GM21786 (cell line): ENCODE results near the gene ZFP57.

Experiments used
- ATAC-seq: cut with Tn5 transposase; IDR thresholded peaks from one replicate; pipeline ENCODE4 v1.9.1; 2021; ENCODE audit not compliant: unreplicated experiment

Gene ZFP57

GRCh38 chr6:29680904-29681303 lies at the start of gene ZFP57:
Gene ZFP57, minus strand, starts transcription at chr6:29681152. Its CDS starts 4,149 bp downstream, at chr6:29677003.
- ATAC-seq = no peak

GRCh38 chr6:29730575-29731126 lies 49.7 kb upstream of the ZFP57 start:
- no peak for ATAC-seq

GRCh38 chr6:29729774-29730328 lies 48.9 kb upstream of the ZFP57 start:
- no peak for ATAC-seq

GRCh38 chr6:29728875-29729270 lies 47.9 kb upstream of the ZFP57 start:
- ATAC-seq = no peak

GRCh38 chr6:29728173-29728874 lies 47.4 kb upstream of the ZFP57 start:
- ATAC-seq = no peak

DNA sequence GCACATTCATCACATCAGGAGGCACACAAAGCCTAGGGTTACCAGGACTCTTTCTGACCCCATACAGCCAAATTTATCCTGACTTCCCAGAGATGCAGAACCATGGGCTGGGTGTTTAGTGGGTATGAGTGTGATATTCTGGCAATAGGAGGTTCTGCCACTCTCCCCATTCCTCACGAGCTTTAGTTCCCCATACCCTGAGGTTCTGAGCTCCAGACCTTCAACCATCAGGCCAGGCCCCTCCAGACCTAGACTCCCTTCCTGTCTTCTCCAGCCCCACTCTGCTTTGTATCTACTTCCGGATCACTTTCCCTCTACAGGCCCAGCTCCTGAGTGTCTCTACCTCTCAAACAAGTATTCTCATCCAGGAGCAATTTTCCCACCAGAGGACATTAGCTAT lies 46.7 kb upstream of the ZFP57 start:
- ATAC-seq = no peak

GRCh38 chr6:29726571-29727194 lies 45.7 kb upstream of the ZFP57 start:
- no peak for ATAC-seq

DNA sequence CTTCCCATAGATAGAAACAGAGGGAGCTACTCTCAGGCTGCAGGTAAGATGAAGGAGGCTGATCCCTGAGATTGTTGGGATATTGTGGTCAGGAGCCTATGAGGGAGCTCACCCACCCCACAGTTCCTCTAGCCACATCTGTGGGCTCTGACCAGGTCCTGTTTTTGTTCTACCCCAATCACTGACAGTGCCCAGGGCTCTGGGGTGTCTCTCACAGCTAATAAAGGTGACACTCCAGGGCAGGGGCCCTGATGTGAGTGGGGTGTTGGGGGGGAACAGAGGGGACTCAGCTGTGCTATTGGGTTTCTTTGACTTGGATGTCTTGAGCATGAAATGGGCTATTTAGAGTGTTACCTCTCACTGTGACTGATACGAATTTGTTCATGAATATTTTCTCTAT lies 45.0 kb upstream of the ZFP57 start:
- no peak for ATAC-seq

DNA sequence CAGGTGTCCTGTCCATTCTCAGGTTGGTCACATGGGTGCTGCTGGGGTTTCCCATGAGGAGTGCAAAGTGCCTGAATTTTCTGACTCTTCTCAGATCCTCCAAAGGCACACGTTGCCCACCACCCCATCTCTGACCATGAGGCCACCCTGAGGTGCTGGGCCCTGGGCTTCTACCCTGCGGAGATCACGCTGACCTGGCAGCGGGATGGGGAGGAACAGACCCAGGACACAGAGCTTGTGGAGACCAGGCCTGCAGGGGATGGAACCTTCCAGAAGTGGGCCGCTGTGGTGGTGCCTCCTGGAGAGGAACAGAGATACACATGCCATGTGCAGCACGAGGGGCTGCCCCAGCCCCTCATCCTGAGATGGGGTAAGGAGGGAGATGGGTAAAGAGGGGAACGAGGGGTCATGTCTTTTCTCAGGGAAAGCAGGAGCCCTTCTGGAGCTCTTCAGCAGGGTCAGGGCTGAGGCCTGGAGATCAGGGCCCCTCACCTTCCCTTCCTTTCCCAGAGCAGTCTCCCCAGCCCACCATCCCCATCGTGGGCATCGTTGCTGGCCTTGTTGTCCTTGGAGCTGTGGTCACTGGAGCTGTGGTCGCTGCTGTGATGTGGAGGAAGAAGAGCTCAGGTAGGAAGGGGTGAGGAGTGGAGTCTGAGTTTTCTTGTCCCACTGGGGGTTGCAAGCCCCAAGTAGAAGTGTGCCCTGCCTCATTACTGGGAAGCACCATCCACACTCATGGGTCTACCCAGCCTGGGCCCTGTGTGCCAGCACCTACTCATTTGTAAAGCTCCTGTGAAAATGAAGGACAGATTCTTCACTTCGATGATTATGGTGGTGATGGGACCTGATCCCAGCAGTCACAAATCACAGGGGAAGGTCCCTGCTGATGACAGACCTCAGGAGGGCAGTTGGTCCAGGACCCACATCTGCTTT lies 44.3 kb upstream of the ZFP57 start:
- ATAC-seq = no peak

DNA sequence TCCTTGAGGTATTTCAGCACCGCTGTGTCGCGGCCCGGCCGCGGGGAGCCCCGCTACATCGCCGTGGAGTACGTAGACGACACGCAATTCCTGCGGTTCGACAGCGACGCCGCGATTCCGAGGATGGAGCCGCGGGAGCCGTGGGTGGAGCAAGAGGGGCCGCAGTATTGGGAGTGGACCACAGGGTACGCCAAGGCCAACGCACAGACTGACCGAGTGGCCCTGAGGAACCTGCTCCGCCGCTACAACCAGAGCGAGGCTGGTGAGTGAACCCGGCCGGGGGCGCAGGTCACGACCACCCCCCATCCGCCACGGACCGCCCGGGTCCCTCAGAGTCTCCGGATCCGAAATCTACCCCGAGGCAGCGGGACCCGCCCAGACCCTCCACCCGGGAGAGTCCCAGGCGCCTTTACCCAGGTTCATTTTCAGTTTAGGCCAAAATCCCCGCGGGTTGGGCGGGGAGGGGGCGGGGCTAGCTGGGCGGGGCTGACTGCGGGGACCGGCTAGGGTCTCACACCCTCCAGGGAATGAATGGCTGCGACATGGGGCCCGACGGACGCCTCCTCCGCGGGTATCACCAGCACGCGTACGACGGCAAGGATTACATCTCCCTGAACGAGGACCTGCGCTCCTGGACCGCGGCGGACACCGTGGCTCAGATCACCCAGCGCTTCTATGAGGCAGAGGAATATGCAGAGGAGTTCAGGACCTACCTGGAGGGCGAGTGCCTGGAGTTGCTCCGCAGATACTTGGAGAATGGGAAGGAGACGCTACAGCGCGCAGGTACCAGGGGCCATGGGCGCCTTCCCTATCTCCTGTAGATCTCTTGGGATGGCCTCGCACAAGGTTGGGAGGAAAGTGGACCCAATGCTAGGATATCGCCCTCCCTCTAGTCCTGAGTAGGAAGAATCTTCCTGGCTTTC lies 43.0 kb upstream of the ZFP57 start:
- ATAC-seq = no peak

GRCh38 chr6:29723262-29723665 lies 42.3 kb upstream of the ZFP57 start, which contains the start of gene HLA-F:
Gene HLA-F, plus strand, starts transcription at chr6:29723434. Its CDS starts 30 bp downstream, at chr6:29723464.
- peak; percentile 91 for ATAC-seq

- ATAC-seq = no peak
Observed at GRCh38 chr6:29720863-29721262, 39.9 kb upstream of the ZFP57 start.

- ATAC-seq = no peak
Observed at GRCh38 chr6:29710281-29710941, 29.5 kb upstream of the ZFP57 start.

DNA sequence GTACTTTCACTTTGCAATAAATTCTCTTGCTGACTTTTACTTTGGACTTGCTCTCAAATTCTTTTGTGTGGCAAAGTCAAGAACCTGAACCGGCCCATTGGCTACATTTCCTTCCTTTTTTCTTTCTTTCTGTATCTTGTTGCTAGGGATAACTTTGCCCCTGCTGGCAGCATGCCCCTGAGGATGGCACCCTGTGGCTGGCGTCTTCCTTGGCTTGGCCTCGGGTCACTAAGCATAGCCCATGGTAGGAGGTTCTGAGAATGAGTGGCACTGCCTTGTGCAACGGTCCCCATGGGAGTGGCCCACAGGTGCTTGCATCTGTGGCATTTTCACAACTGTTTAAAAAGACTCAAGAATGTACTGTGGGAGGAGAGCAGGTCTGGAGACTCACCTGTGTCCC lies 28.2 kb upstream of the ZFP57 start:
- no peak for ATAC-seq

GRCh38 chr6:29708432-29709179 lies 27.7 kb upstream of the ZFP57 start:
- ATAC-seq = no peak

DNA sequence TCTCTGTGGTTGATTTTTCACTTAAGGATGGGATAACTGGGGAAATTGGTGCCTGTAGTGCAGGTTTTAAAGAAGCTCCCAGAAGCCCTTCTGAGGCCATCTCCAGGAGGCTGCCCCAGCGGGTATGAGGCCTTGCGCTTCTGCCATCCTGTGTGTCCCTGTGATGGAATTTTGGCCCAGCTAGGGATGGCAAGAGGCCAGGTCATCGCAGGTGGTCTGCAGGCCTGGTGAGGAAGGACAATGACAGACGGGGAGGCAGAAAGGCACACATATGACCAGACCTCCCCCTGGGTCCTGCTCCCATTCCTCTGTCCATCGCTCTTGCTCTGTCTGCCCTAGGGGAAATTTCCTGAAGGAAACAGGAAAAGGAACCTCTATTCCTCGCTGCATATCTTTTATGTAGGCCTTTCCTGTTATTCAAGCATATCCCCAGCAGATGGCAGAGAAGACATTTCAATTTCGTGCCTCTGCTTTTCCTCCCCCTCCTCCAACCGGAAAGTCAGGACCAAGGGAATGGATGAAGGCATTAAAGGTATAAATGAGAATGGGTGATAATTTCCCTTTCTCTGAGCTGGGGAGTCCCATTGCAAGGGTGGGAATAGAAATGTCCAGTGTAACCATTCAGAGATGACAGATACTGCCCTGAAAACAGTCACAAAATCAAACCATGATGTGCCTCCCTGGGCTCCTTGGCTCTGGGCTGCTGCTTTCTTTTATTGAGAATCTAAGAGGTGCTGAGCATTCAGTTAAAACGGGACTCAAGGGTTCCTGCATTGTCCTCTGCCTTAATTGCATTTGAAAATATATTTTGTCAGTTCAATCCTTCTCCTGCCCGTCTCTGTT lies 24.7 kb upstream of the ZFP57 start:
- no peak for ATAC-seq

GRCh38 chr6:29702519-29703103 lies 21.7 kb upstream of the ZFP57 start:
- ATAC-seq = no peak
